ENCODE results near the gene FRMD7. TPM values are rescaled to one million over a fixed set of nuclear protein-coding genes. Genes with fewer than 3 reads are reported as not detected.

FRMD7 gene
- total and polyA plus RNA-seq, 8 donors = not detected

DNA sequence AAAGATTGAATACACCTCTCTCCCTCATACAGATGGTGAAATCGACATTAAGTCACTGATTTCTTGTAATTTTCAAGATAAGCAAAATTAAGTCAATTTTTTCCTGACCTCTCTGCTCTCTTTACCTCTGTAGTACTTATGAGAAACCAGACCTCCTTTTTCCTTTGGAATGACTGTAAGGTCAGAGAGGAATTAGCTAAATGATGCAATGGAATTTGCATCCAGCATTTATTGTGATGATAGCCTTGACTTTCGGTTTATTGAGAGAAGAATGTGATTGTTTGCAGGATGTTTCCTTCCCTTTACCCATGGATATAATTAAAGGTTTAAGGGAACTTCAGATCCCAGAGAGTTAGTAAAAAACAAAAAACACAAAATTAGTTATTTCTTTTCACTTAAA, 82.4 kb downstream of the FRMD7 start:
- H3K27me3 ChIP-seq = peaks cover 0 to 4% (median 0%) of the 10 kb centered on the region in 3 donors
- H3K4me3 ChIP-seq = no peak overlapping the region
- no peak overlapping the region for H3K27ac ChIP-seq
- DNase-seq = no peak
- H3K4me1 ChIP-seq = no peaks in the 10 kb centered on the region
- intact Hi-C loops (cut with DNase I; ENCODE audit: low total_unique reads) = no loop called here
- H3K36me3 ChIP-seq = no peaks in the 10 kb centered on the region
- WGBS, 5 donors = 57 to 86% (median 72%) methylated on average over 2 of the region's 2 CpGs
- TF ChIP-seq, protein P1, sequence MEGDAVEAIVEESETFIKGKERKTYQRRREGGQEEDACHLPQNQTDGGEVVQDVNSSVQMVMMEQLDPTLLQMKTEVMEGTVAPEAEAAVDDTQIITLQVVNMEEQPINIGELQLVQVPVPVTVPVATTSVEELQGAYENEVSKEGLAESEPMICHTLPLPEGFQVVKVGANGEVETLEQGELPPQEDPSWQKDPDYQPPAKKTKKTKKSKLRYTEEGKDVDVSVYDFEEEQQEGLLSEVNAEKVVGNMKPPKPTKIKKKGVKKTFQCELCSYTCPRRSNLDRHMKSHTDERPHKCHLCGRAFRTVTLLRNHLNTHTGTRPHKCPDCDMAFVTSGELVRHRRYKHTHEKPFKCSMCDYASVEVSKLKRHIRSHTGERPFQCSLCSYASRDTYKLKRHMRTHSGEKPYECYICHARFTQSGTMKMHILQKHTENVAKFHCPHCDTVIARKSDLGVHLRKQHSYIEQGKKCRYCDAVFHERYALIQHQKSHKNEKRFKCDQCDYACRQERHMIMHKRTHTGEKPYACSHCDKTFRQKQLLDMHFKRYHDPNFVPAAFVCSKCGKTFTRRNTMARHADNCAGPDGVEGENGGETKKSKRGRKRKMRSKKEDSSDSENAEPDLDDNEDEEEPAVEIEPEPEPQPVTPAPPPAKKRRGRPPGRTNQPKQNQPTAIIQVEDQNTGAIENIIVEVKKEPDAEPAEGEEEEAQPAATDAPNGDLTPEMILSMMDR (IDR thresholded peaks at IDR 0.05) = no peak
- no peak for TF ChIP-seq EP300 (IDR thresholded peaks at IDR 0.05)
- TF ChIP-seq POLR2A (IDR thresholded peaks at IDR 0.05) = no peak
- no peak for TF ChIP-seq POLR2AphosphoS5 (IDR thresholded peaks at IDR 0.05)
- H3K9me3 ChIP-seq = no peaks in the 10 kb centered on the region

DNA sequence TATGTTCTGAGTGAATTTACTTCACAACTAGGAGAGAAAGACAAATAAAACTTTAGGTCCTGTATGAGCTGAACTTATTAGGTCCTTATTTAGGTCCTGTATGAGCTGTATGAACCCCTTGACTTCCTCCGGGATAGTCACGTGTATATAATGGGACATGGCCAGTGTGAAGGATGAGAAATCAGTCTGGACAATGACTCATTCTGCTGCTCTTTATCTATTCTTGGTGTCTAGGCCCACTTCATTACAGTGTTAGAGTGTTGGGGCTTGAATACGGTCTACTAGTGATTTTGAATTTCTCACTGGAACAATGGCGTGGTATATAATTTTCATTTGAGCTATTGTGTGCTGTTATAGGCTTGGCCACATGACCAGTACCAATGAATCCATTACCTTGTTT, 82.9 kb downstream of the FRMD7 start:
- WGBS, 5 donors = 78 to 96% (median 92%) methylated on average over 4 of the region's 4 CpGs
- TF ChIP-seq POLR2AphosphoS5 (IDR thresholded peaks at IDR 0.05) (no peak), POLR2A (IDR thresholded peaks at IDR 0.05) (no peak), EP300 (IDR thresholded peaks at IDR 0.05) (no peak)
- TF ChIP-seq, protein P1 (IDR thresholded peaks at IDR 0.05) = no peak
- Histone ChIP-seq H3K27ac (no peak overlapping the region), H3K9me3 (no peaks in the 10 kb centered on the region), H3K4me1 (no peaks in the 10 kb centered on the region), H3K27me3 (peaks cover 0 to 4% (median 0%) of the 10 kb centered on the region in 3 donors), H3K36me3 (no peaks in the 10 kb centered on the region), H3K4me3 (no peak overlapping the region)
- intact Hi-C loops (cut with DNase I; ENCODE audit: low total_unique reads) = no loop called here
- no peak for DNase-seq

DNA sequence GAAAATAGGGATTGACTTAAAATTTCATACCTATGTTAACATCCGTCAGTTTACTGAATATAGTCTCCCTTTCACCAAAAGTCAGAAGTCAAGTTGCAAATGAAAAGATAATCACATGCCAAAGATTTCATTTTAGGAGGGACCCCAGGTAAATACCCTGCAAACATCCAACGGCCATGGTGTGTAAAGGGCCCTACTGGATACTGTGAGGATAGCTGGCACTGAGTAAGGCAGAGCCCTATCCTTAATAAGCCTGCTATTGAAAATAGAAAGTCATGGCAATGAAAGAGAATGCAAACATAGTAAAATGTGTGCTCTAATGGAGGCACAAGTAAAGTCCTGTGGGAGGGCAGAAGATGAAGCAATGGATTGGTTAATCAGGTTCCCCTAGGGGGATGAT, 83.8 kb downstream of the FRMD7 start:
- H3K27me3 ChIP-seq = peaks cover 0 to 4% (median 0%) of the 10 kb centered on the region in 3 donors
- 60 to 100% (median 85%) methylated on average over 1 to 2 of the region's 2 CpGs for WGBS, 5 donors
- intact Hi-C loops (cut with DNase I; ENCODE audit: low total_unique reads) = no loop called here
- no peak overlapping the region for H3K27ac ChIP-seq
- no peak for TF ChIP-seq POLR2AphosphoS5 (IDR thresholded peaks at IDR 0.05)
- TF ChIP-seq POLR2A (IDR thresholded peaks at IDR 0.05) = no peak
- TF ChIP-seq EP300 (IDR thresholded peaks at IDR 0.05) = no peak
- TF ChIP-seq, protein P1 (IDR thresholded peaks at IDR 0.05) = no peak
- no peak overlapping the region for H3K4me3 ChIP-seq
- H3K4me1 ChIP-seq = no peaks in the 10 kb centered on the region
- H3K36me3 ChIP-seq = no peaks in the 10 kb centered on the region
- no peaks in the 10 kb centered on the region for H3K9me3 ChIP-seq
- no peak for DNase-seq

DNA sequence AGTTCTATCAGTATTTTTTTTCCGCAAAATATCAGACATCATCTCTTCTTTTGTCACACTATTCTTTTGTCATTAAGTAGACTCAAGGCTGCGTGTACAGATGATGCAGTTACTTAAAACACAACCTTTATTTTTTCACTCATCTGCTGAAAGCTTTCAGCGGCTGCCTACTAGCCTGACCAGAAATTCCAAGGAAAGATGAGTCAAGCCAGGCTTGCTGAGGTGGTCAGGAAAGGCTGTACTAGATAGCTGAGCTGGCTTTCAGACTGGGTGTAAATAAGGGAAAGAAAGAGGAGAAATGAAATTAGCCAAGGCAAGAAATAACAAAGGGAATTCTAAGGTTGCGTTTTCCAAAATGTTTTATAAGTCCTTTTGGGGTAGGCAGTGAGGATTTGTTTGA, 86.8 kb downstream of the FRMD7 start:
- 65 to 91% (median 80%) methylated on average over 4 of the region's 4 CpGs for WGBS, 5 donors

More for the DNA sequence above, 86.8 kb downstream of the FRMD7 start:
- H3K4me1 ChIP-seq = no peaks in the 10 kb centered on the region
- no peak overlapping the region for H3K27ac ChIP-seq
- no peaks in the 10 kb centered on the region for H3K9me3 ChIP-seq
- no peak overlapping the region for H3K4me3 ChIP-seq
- DNase-seq = no peak
- H3K27me3 ChIP-seq = peaks cover 0 to 4% (median 0%) of the 10 kb centered on the region in 3 donors
- intact Hi-C loops (cut with DNase I; ENCODE audit: low total_unique reads) = no loop called here
- no peaks in the 10 kb centered on the region for H3K36me3 ChIP-seq
- TF ChIP-seq, protein P1 (IDR thresholded peaks at IDR 0.05) = no peak
- TF ChIP-seq POLR2AphosphoS5 (IDR thresholded peaks at IDR 0.05) = no peak
- TF ChIP-seq POLR2A (IDR thresholded peaks at IDR 0.05) = no peak
- no peak for TF ChIP-seq EP300 (IDR thresholded peaks at IDR 0.05)

Data from stomach (tissue), 9 donors.